Measurements from ENCODE around the gene ABCA4. TPM values are rescaled to one million over a fixed set of nuclear protein-coding genes. Genes with fewer than 3 reads are reported as not detected.
"Not testable (repeated sequence)": the region's sequence is repeated elsewhere in the genome, so short reads cannot be mapped to it uniquely, and the experiment has no call there.

ABCA4 gene
- total RNA-seq, 2 experiments from 2014 or later = not detected

DNA sequence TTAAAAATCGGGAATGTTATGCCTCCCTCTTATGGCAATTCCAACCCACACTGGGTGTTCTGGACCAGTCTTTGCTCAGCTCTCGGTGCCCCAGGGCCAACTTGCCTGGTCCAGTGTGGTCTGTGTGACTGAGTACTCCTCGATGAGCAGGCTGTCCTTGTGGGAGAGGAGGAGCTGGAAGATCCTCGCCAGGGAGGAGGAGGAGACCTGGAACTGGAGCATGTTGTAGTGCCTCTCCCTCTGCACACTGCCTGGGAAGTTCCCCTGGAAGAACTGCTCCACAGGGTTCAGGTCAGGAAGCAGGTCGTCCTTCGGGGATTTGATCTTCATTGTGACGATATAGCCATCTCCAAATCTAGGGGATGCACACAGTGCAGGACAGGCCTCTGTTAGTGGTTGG is 123.2 kb downstream of the ABCA4 start:
- CTCF ChIA-PET = no interaction called here
- Mint-ChIP-seq H3K27ac (no peak overlapping the region), H3K4me1 (peaks cover 4% of the 10 kb centered on the region), H3K9me3 (ENCODE audit: low read depth) (no peaks in the 10 kb centered on the region), H3K4me3 (no peak overlapping the region), H3K27me3 (peaks cover 18% of the 10 kb centered on the region), H3K36me3 (no peaks in the 10 kb centered on the region)
- DNase-seq = no peak
- no peak for ATAC-seq

DNA sequence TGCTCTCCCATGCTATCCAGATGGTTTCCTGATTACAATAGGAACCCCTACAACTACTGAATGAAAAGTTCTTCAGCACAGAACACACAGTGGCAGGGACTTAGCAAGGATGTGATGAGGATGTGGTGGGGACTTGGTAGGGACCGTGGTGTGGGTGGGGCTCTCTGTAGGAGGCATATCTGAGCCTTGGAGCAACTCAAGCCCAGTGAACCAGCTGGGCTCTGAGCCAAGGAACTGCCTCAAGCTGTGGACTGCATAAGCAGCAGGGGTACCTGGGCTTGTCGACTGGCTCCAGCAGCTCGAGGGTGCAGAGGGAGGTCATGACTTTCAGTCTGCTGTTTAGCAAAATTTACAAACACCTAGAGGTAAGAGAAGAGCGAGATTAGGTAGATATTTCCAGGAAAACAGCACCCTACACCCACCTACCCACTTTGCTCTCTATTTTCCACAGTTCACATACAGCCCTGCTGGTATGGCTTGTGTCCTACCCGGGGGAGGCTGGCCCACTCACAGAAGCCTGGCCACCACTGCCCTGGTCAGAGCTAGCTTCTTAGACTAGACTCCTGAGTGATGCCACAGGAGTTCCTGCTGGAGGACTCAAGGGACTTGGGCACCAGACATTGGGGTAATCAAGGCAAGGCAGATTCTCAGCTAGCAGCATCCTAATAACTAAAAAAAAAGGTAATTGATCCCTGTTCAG is 125.0 kb downstream of the ABCA4 start:
- DNase-seq = no peak
- Mint-ChIP-seq H3K4me3 (no peak overlapping the region), H3K4me1 (peaks cover 4% of the 10 kb centered on the region), H3K36me3 (no peaks in the 10 kb centered on the region), H3K27ac (no peak overlapping the region), H3K27me3 (peaks cover 29% of the 10 kb centered on the region), H3K9me3 (ENCODE audit: low read depth) (no peaks in the 10 kb centered on the region)
- ATAC-seq = no peak
- CTCF ChIA-PET = no interaction called here

DNA sequence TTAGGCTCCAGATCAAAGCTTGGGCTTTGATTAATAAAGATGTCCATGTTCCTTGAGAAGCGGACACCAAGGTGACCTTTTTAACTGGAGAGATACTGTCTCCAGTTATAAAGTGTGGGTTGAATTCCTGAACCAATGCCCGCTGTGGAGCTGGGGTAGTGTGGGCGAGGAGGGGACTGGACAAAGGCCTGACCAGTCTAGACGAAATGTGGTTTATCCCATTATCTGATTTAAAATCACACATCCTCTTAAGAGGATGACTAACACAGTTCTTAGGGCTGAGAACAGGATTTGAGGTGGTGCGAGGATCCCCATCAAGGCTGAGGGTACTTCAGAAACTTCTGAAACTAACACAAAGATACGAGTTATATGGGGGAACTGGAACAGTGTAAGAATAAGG is 127.2 kb downstream of the ABCA4 start:
- CTCF ChIA-PET = interaction anchor here (1.5 kb wide), 1 partner anchor 24 kb away, joined by 3 read pairs; no protein-coding TSS in a partner anchor
- H3K27ac Mint-ChIP-seq = no peak overlapping the region
- no peak overlapping the region for H3K4me3 Mint-ChIP-seq

DNA sequence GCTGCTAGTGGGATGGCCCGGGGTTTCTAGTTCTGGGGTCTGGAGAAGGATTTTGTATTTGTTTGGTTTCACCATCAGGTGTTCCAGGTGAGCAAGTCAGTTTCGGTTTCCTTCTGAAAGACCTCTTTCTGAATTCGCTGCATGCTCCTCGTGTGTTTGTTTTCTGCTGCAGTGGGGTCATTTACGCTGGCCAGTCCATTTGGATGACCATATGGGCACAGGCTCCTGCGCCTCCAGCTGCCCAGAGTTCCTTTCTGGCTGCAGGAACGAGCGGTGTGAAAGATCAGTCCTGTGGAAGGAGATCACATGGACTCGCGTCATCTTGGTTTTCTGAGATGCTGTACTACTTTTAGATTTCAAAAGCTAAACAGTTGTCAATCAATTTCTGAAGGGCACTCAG is 128.0 kb downstream of the ABCA4 start:
- no peak overlapping the region for H3K27ac Mint-ChIP-seq
- no peak for ATAC-seq
- H3K4me1 Mint-ChIP-seq = peaks cover 4% of the 10 kb centered on the region
- peaks cover 37% of the 10 kb centered on the region for H3K27me3 Mint-ChIP-seq
- no peaks in the 10 kb centered on the region for H3K9me3 Mint-ChIP-seq (ENCODE audit: low read depth)
- CTCF ChIA-PET = interaction anchor here (1.5 kb wide), 1 partner anchor 25 kb away, joined by 3 read pairs; no protein-coding TSS in a partner anchor
- no peaks in the 10 kb centered on the region for H3K36me3 Mint-ChIP-seq
- DNase-seq = no peak
- H3K4me3 Mint-ChIP-seq = no peak overlapping the region

More for the DNA sequence above, 127.2 kb downstream of the ABCA4 start:
- peaks cover 4% of the 10 kb centered on the region for H3K4me1 Mint-ChIP-seq
- H3K27me3 Mint-ChIP-seq = peaks cover 37% of the 10 kb centered on the region
- no peak for ATAC-seq
- no peak for DNase-seq
- H3K36me3 Mint-ChIP-seq = no peaks in the 10 kb centered on the region
- no peaks in the 10 kb centered on the region for H3K9me3 Mint-ChIP-seq (ENCODE audit: low read depth)

DNA sequence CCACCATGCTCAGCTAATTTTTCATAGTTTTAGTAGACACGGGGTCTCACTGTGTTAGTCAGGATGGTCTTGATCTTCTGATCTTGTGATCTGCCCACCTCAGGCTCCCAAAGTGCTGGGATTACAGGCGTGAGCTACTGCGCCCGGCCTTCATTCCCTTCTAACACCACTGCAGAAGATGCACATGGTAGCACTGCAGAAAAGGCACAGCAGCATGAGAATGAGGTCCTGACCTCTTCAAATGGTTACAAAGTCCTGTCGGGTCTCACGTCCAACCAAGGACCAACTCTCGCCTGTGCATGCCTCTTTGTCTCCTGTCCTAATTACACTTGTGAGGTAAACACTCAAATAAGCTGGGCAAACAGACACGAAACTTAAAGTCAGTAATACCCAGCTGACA is 128.8 kb downstream of the ABCA4 start:
- Mint-ChIP-seq H3K36me3 (no peaks in the 10 kb centered on the region), H3K4me1 (peaks cover 4% of the 10 kb centered on the region), H3K27ac (no peak overlapping the region), H3K27me3 (peaks cover 41% of the 10 kb centered on the region), H3K4me3 (no peak overlapping the region), H3K9me3 (ENCODE audit: low read depth) (no peaks in the 10 kb centered on the region)
- CTCF ChIA-PET = no interaction called here
- DNase-seq (no peak), ATAC-seq (no peak)

DNA sequence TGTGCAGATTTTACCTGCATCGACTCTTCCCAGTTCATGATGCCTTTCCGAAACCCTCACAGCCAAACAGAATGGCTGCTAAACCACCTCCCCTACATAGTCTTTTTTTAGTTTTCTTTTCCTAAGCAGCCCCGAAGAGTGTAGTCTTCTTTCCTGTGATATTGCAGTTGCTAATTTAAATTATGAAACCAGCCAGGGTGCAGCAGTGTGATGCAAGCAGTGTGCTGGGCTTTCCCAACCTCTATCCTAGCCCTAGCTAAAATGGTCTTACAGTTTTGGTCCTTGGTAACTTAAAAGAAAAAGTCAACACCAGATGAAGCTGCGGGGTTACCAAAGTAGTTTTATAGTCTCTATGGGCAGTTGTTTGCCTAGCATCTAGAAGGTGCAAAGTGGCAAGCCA is 129.7 kb downstream of the ABCA4 start:
- CTCF ChIA-PET = interaction anchor here (1.4 to 1.7 kb wide), 3 partner anchors 9 to 49 kb away, joined by 3 to 4 read pairs (median 3); no protein-coding TSS in a partner anchor
- no peaks in the 10 kb centered on the region for H3K36me3 Mint-ChIP-seq
- DNase-seq = no peak
- H3K27ac Mint-ChIP-seq = no peak overlapping the region
- no peak overlapping the region for H3K4me3 Mint-ChIP-seq
- peaks cover 46% of the 10 kb centered on the region for H3K27me3 Mint-ChIP-seq
- H3K4me1 Mint-ChIP-seq = peaks cover 4% of the 10 kb centered on the region
- no peaks in the 10 kb centered on the region for H3K9me3 Mint-ChIP-seq (ENCODE audit: low read depth)
- ATAC-seq = no peak

DNA sequence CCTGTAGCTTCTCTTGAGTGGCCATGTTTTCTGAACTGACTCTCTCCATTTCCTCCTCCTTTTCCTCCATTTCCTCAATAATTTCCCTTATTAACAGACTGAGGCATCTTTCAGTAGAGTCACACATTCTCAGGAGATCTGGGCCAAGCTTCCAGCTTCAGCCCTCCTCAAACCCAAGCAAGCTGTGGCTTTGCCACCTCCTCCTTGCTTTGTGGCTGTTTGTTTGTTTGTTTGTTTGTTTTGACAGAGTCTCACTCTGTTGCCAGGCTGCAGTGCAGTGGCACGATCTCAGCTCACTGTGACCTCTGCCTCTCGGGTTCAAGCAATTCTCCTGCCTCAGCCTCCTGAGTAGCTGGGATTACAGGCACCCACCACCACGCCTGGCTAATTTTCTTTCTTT is 130.5 kb downstream of the ABCA4 start:
- H3K27me3 Mint-ChIP-seq = peaks cover 46% of the 10 kb centered on the region
- H3K36me3 Mint-ChIP-seq; ATAC-seq; H3K9me3 Mint-ChIP-seq (ENCODE audit: low read depth); H3K4me3 Mint-ChIP-seq; DNase-seq; H3K27ac Mint-ChIP-seq; H3K4me1 Mint-ChIP-seq: not testable (repeated sequence)
- CTCF ChIA-PET = interaction anchor here (0.6 to 1.7 kb wide), 4 partner anchors 8 to 104 kb away, joined by 3 to 4 read pairs (median 3); no protein-coding TSS in a partner anchor

DNA sequence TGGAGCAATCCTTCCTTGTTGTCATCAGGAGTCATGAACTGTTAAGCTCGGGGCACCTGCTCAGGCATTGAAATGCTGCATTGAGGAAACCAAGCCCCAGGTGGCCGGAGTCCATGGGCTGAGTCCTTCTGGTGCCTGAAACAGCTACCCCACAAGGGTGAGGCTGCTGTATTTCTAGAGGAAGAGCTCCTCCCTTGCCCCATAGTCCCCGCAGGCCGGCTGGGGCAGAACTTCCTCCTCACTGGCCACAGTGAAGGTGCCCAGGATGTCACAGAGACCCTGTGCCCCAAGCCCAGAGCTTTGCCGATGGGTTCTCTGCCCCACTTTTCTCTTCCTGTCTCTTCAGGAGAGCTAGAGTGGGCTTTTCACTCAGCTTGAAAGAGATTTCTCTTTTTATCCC is 130.9 kb downstream of the ABCA4 start:
- Mint-ChIP-seq H3K4me3 (no peak overlapping the region), H3K27ac (no peak overlapping the region), H3K9me3 (ENCODE audit: low read depth) (no peaks in the 10 kb centered on the region), H3K36me3 (no peaks in the 10 kb centered on the region), H3K27me3 (peaks cover 43% of the 10 kb centered on the region), H3K4me1 (no peaks in the 10 kb centered on the region)
- DNase-seq (no peak), ATAC-seq (no peak)
- CTCF ChIA-PET = interaction anchor here (1.4 to 1.7 kb wide), 3 partner anchors 8 to 50 kb away, joined by 3 to 4 read pairs (median 3); no protein-coding TSS in a partner anchor

DNA sequence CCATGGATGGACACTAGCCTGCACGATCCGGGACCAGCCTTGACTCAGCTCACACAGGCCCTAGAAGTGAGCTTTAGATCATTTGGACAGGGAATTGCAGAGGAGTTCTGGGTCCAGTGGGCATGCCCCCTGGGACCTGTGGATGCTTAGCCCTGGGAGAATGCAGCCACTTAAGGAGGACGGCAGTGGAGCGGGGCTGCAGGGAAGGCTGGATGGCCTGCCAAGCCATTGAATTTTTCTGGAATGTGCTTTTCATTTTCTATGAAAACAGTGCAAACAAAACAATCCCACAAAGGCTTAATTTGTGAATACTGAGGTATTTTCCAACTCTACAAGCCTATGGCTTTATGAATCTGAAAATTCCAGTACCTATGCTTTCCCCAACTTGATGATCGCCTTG is 131.3 kb downstream of the ABCA4 start:
- DNase-seq (no peak), ATAC-seq (no peak)
- H3K36me3 Mint-ChIP-seq = no peaks in the 10 kb centered on the region
- no peaks in the 10 kb centered on the region for H3K9me3 Mint-ChIP-seq (ENCODE audit: low read depth)
- peaks cover 39% of the 10 kb centered on the region for H3K27me3 Mint-ChIP-seq
- H3K4me1 Mint-ChIP-seq = no peaks in the 10 kb centered on the region
- CTCF ChIA-PET = interaction anchor here (1.7 kb wide), 1 partner anchor 50 kb away, joined by 4 read pairs; no protein-coding TSS in a partner anchor
- no peak overlapping the region for H3K4me3 Mint-ChIP-seq
- no peak overlapping the region for H3K27ac Mint-ChIP-seq

DNA sequence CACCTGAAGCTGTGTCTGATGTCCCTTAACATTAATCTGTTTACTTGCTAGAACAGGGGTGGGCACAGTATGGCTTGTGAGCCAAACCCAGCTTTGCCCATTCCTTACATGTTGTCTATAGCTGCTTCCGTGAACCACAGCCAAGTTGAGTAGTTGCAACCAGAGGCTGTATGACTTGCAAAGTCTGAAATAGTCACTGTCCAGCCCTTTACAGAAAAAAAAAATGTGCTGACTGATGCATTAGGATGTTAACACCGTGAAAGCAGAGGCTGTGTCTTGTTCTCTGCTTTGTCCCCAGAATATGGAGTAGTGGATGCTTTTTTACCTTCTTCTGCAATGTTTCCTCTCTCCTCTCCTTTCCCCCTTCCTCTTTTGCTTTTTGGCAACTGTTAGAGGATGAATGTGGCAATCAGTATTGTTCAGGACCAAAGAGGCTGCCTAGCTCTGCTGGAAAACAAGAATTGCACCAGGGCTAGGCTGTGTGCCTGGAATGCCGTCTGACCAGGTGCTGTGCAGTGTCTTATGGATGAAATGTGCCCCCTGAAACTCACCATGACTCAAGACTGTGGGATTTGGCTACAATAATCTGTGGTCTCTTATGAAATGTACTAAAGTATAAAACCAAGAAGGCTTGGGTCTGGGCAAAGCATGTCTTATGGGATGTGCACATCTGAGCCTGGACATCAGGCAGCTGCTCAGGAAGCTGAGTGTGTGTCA is 132.2 kb downstream of the ABCA4 start:
- H3K36me3 Mint-ChIP-seq = no peaks in the 10 kb centered on the region
- no peak for ATAC-seq
- H3K27me3 Mint-ChIP-seq = peaks cover 33% of the 10 kb centered on the region
- no peaks in the 10 kb centered on the region for H3K9me3 Mint-ChIP-seq (ENCODE audit: low read depth)
- CTCF ChIA-PET = no interaction called here
- no peak overlapping the region for H3K4me3 Mint-ChIP-seq
- DNase-seq = no peak
- H3K4me1 Mint-ChIP-seq = no peaks in the 10 kb centered on the region
- no peak overlapping the region for H3K27ac Mint-ChIP-seq

DNA sequence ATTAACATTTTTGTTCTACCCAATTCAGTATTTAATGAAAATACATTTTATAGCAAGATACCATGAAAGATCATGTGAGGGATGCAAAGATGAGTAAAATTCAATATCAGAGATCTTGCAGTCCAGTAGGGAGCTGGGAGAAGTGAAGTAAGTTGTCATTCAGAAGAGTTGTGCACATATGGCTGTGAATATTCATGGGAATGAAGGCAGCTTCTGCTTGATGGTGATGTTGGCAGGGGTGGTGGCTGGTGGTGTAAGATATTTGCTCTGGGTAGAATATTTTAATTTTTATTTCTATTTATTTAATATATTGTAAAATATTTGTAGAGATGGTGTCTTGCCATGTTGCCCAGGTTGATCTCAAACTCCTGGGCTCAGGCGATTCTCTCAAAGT is 139.7 kb downstream of the ABCA4 start:
- Mint-ChIP-seq H3K36me3 (no peaks in the 10 kb centered on the region), H3K4me3 (no peak overlapping the region), H3K27ac (no peak overlapping the region), H3K9me3 (ENCODE audit: low read depth) (no peaks in the 10 kb centered on the region), H3K27me3 (peaks cover 7% of the 10 kb centered on the region), H3K4me1 (no peaks in the 10 kb centered on the region)
- CTCF ChIA-PET = no interaction called here
- no peak for DNase-seq
- ATAC-seq = no peak

DNA sequence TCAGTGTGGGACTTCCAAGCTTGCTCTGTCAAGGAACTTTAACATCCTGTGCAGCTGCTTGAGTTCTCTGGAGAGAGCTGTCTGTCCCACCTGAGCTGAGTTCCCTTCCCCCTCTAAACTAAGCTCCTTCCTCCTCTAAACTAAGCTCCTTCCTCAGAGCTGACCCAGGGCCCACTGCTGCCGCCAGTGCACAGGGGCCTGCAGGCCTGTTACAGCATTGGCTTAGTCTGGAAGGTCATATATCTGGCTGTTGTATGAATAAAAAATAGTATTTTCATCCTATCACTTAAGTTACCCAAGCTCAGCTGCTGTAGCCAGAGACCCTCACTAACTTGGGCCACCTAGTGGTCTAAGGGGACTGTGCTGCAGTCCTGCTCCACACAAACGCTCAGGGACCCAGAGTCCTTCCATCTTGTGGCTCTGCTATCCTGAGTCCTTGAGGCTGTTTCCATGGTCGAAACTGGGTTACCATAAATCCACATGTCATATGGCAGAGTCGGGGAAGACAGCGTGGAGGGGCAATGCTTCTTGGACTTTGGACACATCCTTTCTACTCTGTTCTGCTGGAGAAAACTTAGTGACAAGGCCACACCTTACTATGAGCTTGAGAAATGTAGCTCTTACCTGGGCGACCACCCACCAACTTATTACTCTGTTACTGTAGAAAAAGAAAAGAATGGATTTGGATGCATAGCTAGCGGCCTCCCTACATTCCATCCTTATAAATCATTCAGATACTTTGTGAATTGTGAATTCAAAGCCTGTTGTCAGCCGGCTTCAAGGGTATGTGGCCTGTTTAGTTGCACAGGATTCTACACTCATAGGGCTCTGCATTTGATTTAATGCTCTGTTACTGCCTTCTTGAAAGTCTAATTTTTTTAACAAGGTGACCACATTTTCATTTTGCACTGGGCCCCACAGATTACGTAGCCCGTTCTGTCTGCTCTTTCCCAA is 140.4 kb downstream of the ABCA4 start:
- no peak for ATAC-seq
- Mint-ChIP-seq H3K27ac (no peak overlapping the region), H3K36me3 (no peaks in the 10 kb centered on the region), H3K4me1 (no peaks in the 10 kb centered on the region), H3K9me3 (ENCODE audit: low read depth) (no peaks in the 10 kb centered on the region), H3K27me3 (peaks cover 6% of the 10 kb centered on the region), H3K4me3 (no peak overlapping the region)
- no peak for DNase-seq
- CTCF ChIA-PET = no interaction called here

DNA sequence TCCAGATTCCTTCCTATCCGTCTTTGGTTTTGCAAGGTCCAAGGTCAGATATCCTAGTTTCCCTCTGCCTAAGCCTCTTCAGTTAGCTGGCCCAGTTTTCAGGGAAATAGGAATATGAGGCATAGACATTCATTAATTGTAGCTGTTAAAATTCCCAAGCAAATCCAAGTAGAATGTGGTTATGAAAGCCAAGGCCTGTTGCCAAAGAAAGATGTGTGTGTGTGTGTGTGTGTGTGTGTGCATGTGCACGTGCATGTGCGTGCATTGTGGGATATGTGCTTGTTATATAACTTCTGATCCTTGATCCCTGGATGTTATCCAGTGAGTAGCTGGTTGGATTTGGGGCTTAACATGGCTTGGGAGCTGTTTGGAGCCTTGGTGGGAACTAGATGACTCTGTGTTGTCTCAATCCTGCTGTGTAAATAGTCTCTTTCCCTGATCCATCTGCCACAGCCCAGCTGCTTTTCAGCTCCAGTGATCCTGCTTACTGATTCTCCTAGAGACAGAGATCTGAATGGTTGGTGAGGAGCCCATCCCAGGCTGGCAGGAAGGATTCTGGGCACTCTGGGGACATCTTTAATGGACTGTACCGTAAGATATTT is 141.1 kb downstream of the ABCA4 start:
- peaks cover 4% of the 10 kb centered on the region for H3K27me3 Mint-ChIP-seq
- no peak overlapping the region for H3K4me3 Mint-ChIP-seq
- CTCF ChIA-PET = no interaction called here

More for the DNA sequence above, 141.1 kb downstream of the ABCA4 start:
- H3K27ac Mint-ChIP-seq = no peak overlapping the region
- no peak for DNase-seq
- H3K9me3 Mint-ChIP-seq (ENCODE audit: low read depth) = no peaks in the 10 kb centered on the region
- H3K36me3 Mint-ChIP-seq = no peaks in the 10 kb centered on the region
- no peak for ATAC-seq
- no peaks in the 10 kb centered on the region for H3K4me1 Mint-ChIP-seq

All from activated CD8-positive, alpha-beta memory T cell treated with anti-CD3 and anti-CD28 coated beads, Interleukin-2, amount 10 ng/mL, durations not matched to agents 7 days and 5 days (primary cell).